T47D (cell line): ENCODE results near the gene LBR.

ENCODE experiments used
- DNase-seq, 2 experiments: peaks; one replicate each; pipeline versions ENCODE4 v3.0.0 to v3.0.0-alpha.2; 2011 to 2012; ENCODE audit warnings: low read depth in 1 of 2, low spot score in 1 of 2
- JUND ChIP-seq: IDR thresholded peaks from 2 replicates; pipeline ENCODE4 v1.6.1; 2012; ENCODE audit warnings: low read depth
- in situ Hi-C: cut with HindIII; loops from 2 replicates; pipeline ENCODE4 v1.10.0; 2016; ENCODE audit warnings: low sequenced_read_pairs, low pct_unique_long_range_greater_than_20kb

LBR gene

DNA sequence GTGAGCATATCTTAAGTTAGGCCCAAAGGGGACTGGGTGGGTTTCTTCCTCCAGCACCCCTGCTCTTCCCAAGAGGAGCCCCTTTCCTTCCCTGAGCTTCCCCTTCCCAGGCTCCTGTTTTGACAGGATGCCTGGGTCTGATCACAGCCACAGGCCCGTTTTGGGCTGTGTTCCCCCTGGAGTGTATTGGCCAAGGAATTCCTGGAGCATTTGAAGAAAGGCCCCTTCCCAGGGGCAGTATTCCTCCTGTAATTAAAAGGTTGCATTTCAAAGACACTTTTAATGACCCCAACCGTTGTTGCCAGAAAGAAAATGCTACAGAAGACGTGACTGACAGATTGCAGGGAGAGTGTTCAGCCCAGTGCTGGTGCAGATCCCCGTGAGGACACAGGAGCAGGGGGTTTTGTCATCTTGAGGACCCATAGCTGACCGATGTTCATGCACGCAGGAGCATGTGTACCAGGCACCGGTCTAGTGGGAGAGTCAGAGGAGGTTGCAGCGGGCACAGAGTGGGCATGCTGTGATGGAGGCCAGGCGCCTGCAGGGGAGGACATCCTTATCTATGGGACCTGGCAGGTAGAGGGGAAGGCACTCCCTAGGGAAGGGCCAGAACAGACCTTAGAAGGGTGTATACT, 19.3 kb upstream of the LBR start:
- no peak for TF ChIP-seq JUND
- no peak for DNase-seq
- in situ Hi-C loops = no loop called here

GRCh38 chr1:225446595-225446960, 18.7 kb upstream of the LBR start:
- in situ Hi-C loops = no loop called here
- TF ChIP-seq JUND = no peak
- no peak for DNase-seq

- DNase-seq = peak in 1 of 2 experiments; percentile 81
- TF ChIP-seq JUND = no peak
- in situ Hi-C loops = no loop called here
Observed at GRCh38 chr1:225445639-225446594, 18.1 kb upstream of the LBR start.

GRCh38 chr1:225442123-225442505, 14.3 kb upstream of the LBR start:
- TF ChIP-seq JUND = no peak
- no peak for DNase-seq
- in situ Hi-C loops = no loop called here

GRCh38 chr1:225441314-225442122, 13.7 kb upstream of the LBR start:
- no peak for DNase-seq
- TF ChIP-seq JUND = no peak
- in situ Hi-C loops = no loop called here

DNA sequence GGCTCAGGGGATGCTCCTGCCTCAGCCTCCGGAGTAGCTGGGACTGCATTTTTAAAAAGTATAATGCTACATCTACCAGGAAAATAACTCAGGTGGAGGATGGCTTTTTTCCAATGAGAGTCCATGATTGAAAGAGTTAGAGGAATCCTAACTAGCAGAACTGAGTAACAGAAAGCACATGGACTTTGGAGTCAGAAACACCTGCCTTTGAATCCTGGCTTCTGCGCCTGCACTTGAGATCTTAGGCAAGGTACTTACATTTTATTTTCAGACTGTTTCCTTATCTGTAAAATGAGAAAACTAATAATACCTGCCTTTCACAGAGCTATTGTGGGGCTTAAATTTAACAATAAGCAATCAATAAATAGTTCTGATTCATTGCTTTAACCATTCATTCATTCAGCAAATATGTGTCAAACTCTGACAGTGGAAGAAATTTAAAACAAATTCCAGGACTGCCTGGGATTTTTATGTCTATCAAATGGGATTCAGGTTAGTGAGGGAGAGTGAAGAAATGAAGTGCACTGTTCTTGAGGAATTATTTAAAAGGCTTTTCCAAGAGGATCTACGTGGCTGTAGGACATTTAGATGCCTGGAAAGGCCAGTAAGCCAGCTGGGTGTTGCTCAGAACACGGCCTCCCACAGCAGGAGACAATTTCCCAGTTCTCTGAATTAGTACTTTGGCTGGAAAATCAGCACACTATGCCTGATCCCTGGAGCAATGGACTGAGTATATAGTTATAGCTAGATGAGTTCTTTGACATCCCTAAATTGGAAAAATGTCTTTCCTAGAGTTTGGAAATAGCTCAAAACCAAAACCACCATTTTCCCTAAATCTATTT, 12.8 kb upstream of the LBR start:
- DNase-seq = no peak
- in situ Hi-C loops = no loop called here
- TF ChIP-seq JUND = no peak

DNA sequence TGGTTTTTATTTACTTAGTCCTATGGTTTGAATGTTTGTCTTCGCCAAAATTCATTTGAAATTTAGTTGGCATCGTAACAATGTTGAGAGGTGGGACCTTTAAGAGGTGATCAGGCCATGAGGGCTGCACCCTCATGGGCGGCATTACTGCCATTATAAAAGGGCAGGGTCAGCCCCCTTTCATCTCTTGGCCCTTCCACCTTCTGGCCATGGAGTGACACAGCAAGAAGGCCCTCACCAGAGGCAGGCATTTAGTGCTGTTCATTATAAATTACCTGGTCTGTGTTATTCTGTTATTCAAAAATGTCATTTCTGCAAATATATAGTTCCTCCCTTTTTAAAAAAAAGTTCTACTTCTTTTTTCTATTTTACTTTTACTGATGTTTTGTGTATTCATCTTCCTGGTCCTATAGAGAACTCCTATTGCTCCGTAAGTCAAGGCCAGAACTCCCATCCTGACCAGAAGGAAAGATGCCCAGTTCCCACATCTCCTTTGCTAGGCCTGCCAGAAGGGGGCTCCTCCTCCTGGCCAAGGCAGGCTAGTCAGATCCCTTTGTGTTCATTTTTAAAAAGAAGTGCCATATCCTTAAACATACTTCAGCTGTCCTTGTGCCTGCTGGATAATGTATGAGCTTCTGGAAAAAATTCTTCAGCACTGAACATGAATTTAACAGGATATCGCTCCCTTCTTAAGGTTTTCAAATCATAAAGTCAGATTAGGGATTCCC, 10.0 kb upstream of the LBR start:
- in situ Hi-C loops = no loop called here
- no peak for TF ChIP-seq JUND
- DNase-seq = peak in 1 of 2 experiments; percentile 51

DNA sequence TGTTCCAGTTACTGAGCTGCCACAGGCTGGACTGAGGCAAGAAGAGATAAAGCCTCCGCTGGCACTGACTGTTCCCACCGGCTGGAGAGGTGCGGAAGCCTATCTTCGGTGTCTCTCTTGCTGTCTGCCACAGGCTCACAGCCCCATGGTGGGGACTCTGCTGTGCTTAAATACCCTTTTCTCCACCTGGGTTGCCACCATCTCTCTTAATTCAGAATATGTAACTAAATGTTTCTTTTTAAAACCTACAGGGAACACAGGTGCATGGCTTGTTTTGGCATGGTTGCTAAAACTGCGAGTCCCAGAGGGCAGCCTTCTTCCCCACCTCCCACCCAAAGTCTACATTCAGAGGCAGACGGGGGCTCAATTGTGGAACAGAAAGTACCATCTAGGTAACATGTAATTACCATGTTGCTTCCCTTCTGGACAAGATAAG, 8.1 kb upstream of the LBR start:
- DNase-seq = no peak
- in situ Hi-C loops = no loop called here
- no peak for TF ChIP-seq JUND

DNA sequence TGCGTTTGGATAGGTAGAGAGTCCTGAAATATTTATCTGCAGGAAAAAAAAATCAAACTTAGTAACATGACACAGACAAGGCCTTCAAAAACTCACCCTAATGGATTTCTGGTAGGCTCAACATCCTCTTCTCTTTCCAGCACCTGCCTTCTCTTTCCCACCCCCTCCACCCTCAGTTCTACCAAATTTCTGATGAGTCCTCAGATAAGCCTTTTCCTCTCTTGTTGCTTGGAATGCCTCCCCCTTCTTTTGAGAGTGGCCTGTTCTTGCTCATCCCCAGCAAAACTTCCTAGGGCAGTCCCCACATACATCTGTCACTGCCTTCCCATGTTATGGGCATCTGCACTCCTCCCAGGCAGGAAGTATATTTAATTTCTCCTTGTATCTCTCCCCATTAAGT, 7.6 kb upstream of the LBR start:
- TF ChIP-seq JUND = no peak
- in situ Hi-C loops = no loop called here
- DNase-seq = no peak

- TF ChIP-seq JUND = no peak
- in situ Hi-C loops = no loop called here
- DNase-seq = no peak
Observed at GRCh38 chr1:225435076-225435475, 7.2 kb upstream of the LBR start.

- no peak for DNase-seq
- in situ Hi-C loops = no loop called here
- no peak for TF ChIP-seq JUND
Observed at GRCh38 chr1:225434046-225434445, 6.2 kb upstream of the LBR start.
